HepG2 (cell line): ENCODE measurements around the gene TCEANC2. TPM values are rescaled to one million over a fixed set of nuclear protein-coding genes. Genes with fewer than 3 reads are reported as not detected.

Experiments
- ATAC-seq: fragments of 200-7000 bp; cut with Tn5 transposase; 3 replicates; pipeline ENCODE4 v1.9.1; 2020; ENCODE audit warnings: mild to moderate bottlenecking, moderate library complexity
- BruUV-seq: library from RNA; stranded (reverse); fragments of 400-500 nt; replicated peaks from 2 replicates; lab custom pipeline; 2021; lab: Mats Ljungman, UMichigan
- CTCF ChIA-PET: fragments of 300-600 bp; formaldehyde crosslinking; extraction: SDS; loops from one replicate; lab custom pipeline; 2021; ENCODE audit warnings: low total read pairs, inconsistent platforms, low intra/inter-chr PET ratio; lab: Yijun Ruan, JAX
- POLR2A ChIA-PET: fragments of 350-600 bp; sonication (Branson Sonifier 250); formaldehyde crosslinking; loops from one replicate; lab custom pipeline; 2020; ENCODE audit warnings: antibody characterized with exemption, inconsistent platforms; lab: Yijun Ruan, JAX
- DNase-seq: peaks from one replicate; pipeline ENCODE4 v3.0.0-alpha.2; 2015; ENCODE audit warnings: low spot score
- FAIRE-seq: peaks from 3 replicates; lab custom pipeline; 2011; peaks lifted over from hg19 to GRCh38; lab: Jason Lieb, UNC
- H2AFZ ChIP-seq: one replicate; pipeline ENCODE4 v1.6.1; 2011; ENCODE audit warnings: low read length, inconsistent platforms
- H3K27ac ChIP-seq: fragments of 300-600 bp; 3 replicates; pipeline ENCODE4 v1.8.0; 2011; ENCODE audit warnings: mixed run types, mild to moderate bottlenecking, mixed read lengths, low read length, inconsistent platforms; ENCODE audit not compliant: insufficient read depth; ENCODE audit errors: extremely low read length
- H3K27me3 ChIP-seq, 2 experiments: fragments of 200-600 bp in 1 of 2; 2 replicates in 1 of 2; 3 replicates in 1 of 2; pipeline versions ENCODE4 v1.6.0 to v1.8.0; 2011; ENCODE audit warnings: low read length in 2 of 2, mild to moderate bottlenecking in 2 of 2, moderate library complexity in 2 of 2, inconsistent platforms in 1 of 2; ENCODE audit not compliant: insufficient read depth in 2 of 2, control insufficient read depth in 1 of 2
- H3K36me3 ChIP-seq, 2 experiments: fragments of 200-600 bp in 1 of 2; replicated peaks in 1 of 2; 2 replicates in 1 of 2; 3 replicates in 1 of 2; pipeline versions ENCODE4 v1.5.1 to v1.8.0; 2011; ENCODE audit warnings: low read length in 2 of 2, inconsistent platforms in 1 of 2; ENCODE audit not compliant: insufficient read depth in 2 of 2, control insufficient read depth in 1 of 2
- H3K4me1 ChIP-seq: 2 replicates; pipeline ENCODE4 v1.5.1; 2012; ENCODE audit warnings: low read length, inconsistent platforms; ENCODE audit not compliant: insufficient read depth
- H3K4me2 ChIP-seq: 2 replicates; pipeline ENCODE4 v1.6.0; 2011; ENCODE audit warnings: low read depth, low read length, inconsistent platforms
- H3K4me3 ChIP-seq, 3 experiments: fragments of 200-600 bp in 1 of 3; sonication (generic), shearing (Covaris generic) in 1 of 3; replicated peaks in 1 of 3; 2 replicates each; pipeline ENCODE4 v1.5.1; 2011 to 2016; ENCODE audit warnings: low read length in 3 of 3, inconsistent platforms in 2 of 3, low read depth in 2 of 3, mild to moderate bottlenecking in 2 of 3, control low read depth in 1 of 3, mixed read lengths in 1 of 3; ENCODE audit not compliant: insufficient read depth in 1 of 3
- H3K79me2 ChIP-seq: one replicate; pipeline ENCODE4 v1.6.1; 2011; ENCODE audit warnings: low read length, inconsistent platforms; ENCODE audit not compliant: insufficient read depth
- H3K9ac ChIP-seq: 2 replicates; pipeline ENCODE4 v1.6.0; 2011; ENCODE audit warnings: mild to moderate bottlenecking, low read depth, low read length, inconsistent platforms; ENCODE audit not compliant: insufficient read depth
- H3K9me3 ChIP-seq: 2 replicates; pipeline ENCODE4 v1.5.1; 2012; ENCODE audit warnings: mild to moderate bottlenecking, low read length
- H4K20me1 ChIP-seq: 2 replicates; pipeline ENCODE4 v1.6.0; 2011; ENCODE audit warnings: inconsistent platforms, mild to moderate bottlenecking, low read length, moderate library complexity; ENCODE audit not compliant: insufficient read depth
- ARID3A ChIP-seq: IDR thresholded peaks from 2 replicates; pipeline ENCODE4 v1.6.1; 2012; ENCODE audit warnings: low read depth, low read length, improper control_type of control experiment
- CEBPB ChIP-seq: IDR thresholded peaks from 2 replicates; pipeline ENCODE4 v1.6.1; 2011; ENCODE audit warnings: low read depth, low read length, improper control_type of control experiment, borderline replicate concordance
- CEBPG ChIP-seq: IDR thresholded peaks from 2 replicates; pipeline ENCODE4 v1.6.1; 2016
- CSRNP2 ChIP-seq: sonication (generic); formaldehyde crosslinking; conservative IDR thresholded peaks from 2 replicates; pipeline ENCODE4 v1.8.0; 2022; ENCODE audit warnings: low read depth, missing genetic modification reagents
- DBP ChIP-seq: sonication (generic); formaldehyde crosslinking; IDR thresholded peaks from 2 replicates; pipeline ENCODE4 v1.4.0; 2020; ENCODE audit warnings: missing genetic modification reagents; ENCODE audit errors: not compliant biosample characterization
- DNMT1 ChIP-seq: sonication (generic); formaldehyde crosslinking; IDR thresholded peaks from 2 replicates; pipeline ENCODE4 v1.5.1; 2020; ENCODE audit warnings: mild to moderate bottlenecking, missing genetic modification reagents
- MIXL1 ChIP-seq: IDR thresholded peaks from 2 replicates; pipeline ENCODE4 v1.6.1; 2016
- NKX3-1 ChIP-seq: sonication (generic); formaldehyde crosslinking; IDR thresholded peaks from 2 replicates; pipeline ENCODE4 v1.5.0; 2020; ENCODE audit warnings: missing genetic modification reagents
- PATZ1 ChIP-seq: sonication (generic); formaldehyde crosslinking; IDR thresholded peaks from 2 replicates; pipeline ENCODE4 v1.4.0; 2020; ENCODE audit warnings: missing genetic modification reagents
- SIX4 ChIP-seq: sonication (generic); formaldehyde crosslinking; IDR thresholded peaks from 2 replicates; pipeline ENCODE4 v1.4.0; 2020; ENCODE audit warnings: missing genetic modification reagents
- SOX5 ChIP-seq: IDR thresholded peaks from 2 replicates; pipeline ENCODE4 v1.6.1; 2016; ENCODE audit warnings: borderline replicate concordance
- TBX2 ChIP-seq: sonication (generic); formaldehyde crosslinking; IDR thresholded peaks from 2 replicates; pipeline ENCODE4 v1.5.0; 2020; ENCODE audit warnings: missing genetic modification reagents, mild to moderate bottlenecking, borderline replicate concordance
- ZMYM4 ChIP-seq: sonication (generic); formaldehyde crosslinking; IDR thresholded peaks from 2 replicates; pipeline ENCODE4 v1.8.1; 2023; ENCODE audit warnings: mild to moderate bottlenecking, missing genetic modification reagents
- ZNF264 ChIP-seq: sonication (generic); formaldehyde crosslinking; IDR thresholded peaks from 2 replicates; pipeline ENCODE4 v1.4.0; 2020; ENCODE audit warnings: missing genetic modification reagents
- ZNF558 ChIP-seq: sonication (generic); formaldehyde crosslinking; IDR thresholded peaks from 2 replicates; pipeline ENCODE4 v1.9.0; 2022; ENCODE audit warnings: mild to moderate bottlenecking, missing genetic modification reagents, borderline replicate concordance
- ZNF563 ChIP-seq: sonication (generic); formaldehyde crosslinking; IDR thresholded peaks from 2 replicates; pipeline ENCODE4 v1.8.0; 2022; ENCODE audit warnings: mild to moderate bottlenecking, moderate library complexity, missing genetic modification reagents
- ZNF816 ChIP-seq: sonication (generic); formaldehyde crosslinking; IDR thresholded peaks from 2 replicates; pipeline ENCODE4 v1.8.0; 2022; ENCODE audit warnings: missing genetic modification reagents, mild to moderate bottlenecking, borderline replicate concordance
- WGBS: methylation state at CpG from one replicate; pipeline ENCODE4 v1.1.6; 2017; ENCODE audit warnings: low lambda C conversion rate; 5-methylcytosine and 5-hydroxymethylcytosine counted together
- in situ Hi-C: cut with HindIII; loops from 2 replicates; pipeline ENCODE4 v1.10.0; 2017; ENCODE audit warnings: low pct_unique_long_range_greater_than_20kb; ENCODE audit not compliant: extremely low pct_ligation_motif_present
- intact Hi-C: fragments of 100-400 bp; cut with micrococcal nuclease; formaldehyde crosslinking; loops from one replicate; pipeline ENCODE4 v1.10.0; 2022; ENCODE audit not compliant: unreplicated experiment
- polyA plus RNA-seq, 8 experiments: library from polyadenylated mRNA; depleted of rRNA in 3 of 8; stranded (reverse) in 7 of 8; unstranded in 1 of 8; fragments of >200 nt; fragmentation: Illumina TruSeq in 4 of 8; extraction: Trizol in 4 of 8; gene quantifications; 2 replicates each; pipeline versions ENCODE4 v1.2.1 to v1.2.3, GENCODE V29; 2011 to 2016; ENCODE audit warnings: low read depth in 4 of 8, missing spikeins in 1 of 8, mixed read lengths in 1 of 8; ENCODE audit not compliant: insufficient read depth in 1 of 8
- total RNA-seq, 5 experiments: library from RNA; depleted of rRNA; stranded (reverse); fragments of >200 nt; fragmentation: Illumina TruSeq; extraction: Trizol; gene quantifications; 2 replicates each; pipeline ENCODE4 v1.2.3, GENCODE V29; 2016; ENCODE audit warnings: low read depth in 1 of 5

Gene TCEANC2
- total and polyA plus RNA-seq, 2 of the 13 experiments (the other 11 are each of a cell fraction or from before 2014, with no cell fraction given) = 3.8 to 5.0 TPM

DNA sequence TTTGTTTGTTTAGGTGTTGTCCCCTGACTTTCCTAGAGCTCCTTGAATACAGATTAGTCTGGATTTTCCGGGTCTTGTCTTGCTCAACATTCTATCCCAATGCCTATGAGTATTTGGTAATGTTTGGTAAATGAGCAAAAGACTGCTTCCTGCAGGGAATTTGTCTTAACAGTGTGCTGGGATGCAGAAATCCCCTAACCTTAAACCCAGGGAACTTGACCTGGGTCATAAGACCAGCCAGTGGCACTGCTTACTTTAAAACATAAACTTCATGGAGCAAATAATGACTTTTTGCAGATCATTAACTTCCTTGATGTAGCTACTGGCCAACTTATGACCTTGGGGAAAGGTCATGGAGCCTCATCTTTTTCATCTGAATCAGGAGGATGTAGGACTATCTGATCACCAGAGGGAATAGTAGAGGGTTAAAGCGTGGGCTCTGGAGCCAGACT, 27.2 kb downstream of the TCEANC2 start:
- H3K79me2 ChIP-seq = no peaks in the 10 kb centered on the region
- peak; percentile 83 for DNase-seq
- ChIA-PET CTCF (interaction anchor here (1.0 to 4.2 kb wide), 3 partner anchors 11 to 409 kb away, joined by 3 to 92 read pairs (median 3); no protein-coding TSS in a partner anchor), POLR2A (interaction anchor here (0.8 to 2.5 kb wide), 10 partner anchors 9 to 220 kb away, joined by 3 to 15 read pairs (median 6); partner anchors contain the start of genes CYB5RL, LDLRAD1, MRPL37 and TCEANC2)
- no peak overlapping the region for H2AFZ ChIP-seq
- peaks cover 53% of the 10 kb centered on the region for H3K4me1 ChIP-seq
- no peaks in the 10 kb centered on the region for H3K9me3 ChIP-seq
- peak overlapping the region; percentile 61 for H3K27ac ChIP-seq
- no peak overlapping the region for H3K9ac ChIP-seq
- intact Hi-C loops = loop anchor here (1.0 kb wide), 3 partner anchors 10 to 88 kb away; partner anchors contain the start of genes TCEANC2 and TMEM59
- peak; percentile 79 for FAIRE-seq
- in situ Hi-C loops = no loop called here
- 7% methylated on average over 2 of the region's 2 CpGs for WGBS
- peak overlapping the region; percentile 35 for H3K4me2 ChIP-seq
- ATAC-seq = peak; percentile 80
- no peaks in the 10 kb centered on the region for H3K27me3 ChIP-seq
- no peaks in the 10 kb centered on the region for H3K36me3 ChIP-seq
- H3K4me3 ChIP-seq = no peak overlapping the region; a peak in 1 of 6 replicates
- H4K20me1 ChIP-seq = no peaks in the 10 kb centered on the region
- no TSS peak for BruUV-seq
- peak; percentile 58 for TF ChIP-seq TBX2 (CRISPR knock-in tag)
- TF ChIP-seq CEBPB = peak; percentile 61; the same call in 1 of the 2 replicates
- no peak for TF ChIP-seq ZNF816 (CRISPR knock-in tag)
- peak; percentile 58; the same call in 1 of the 2 replicates for TF ChIP-seq MIXL1 (CRISPR knock-in tag)
- peak; percentile 68 for TF ChIP-seq SOX5 (CRISPR knock-in tag)
- 0 out of 2 replicates have a peak, but pooled peaks have one; percentile 37 for TF ChIP-seq ZMYM4 (CRISPR knock-in tag)
- no peak for TF ChIP-seq DNMT1 (CRISPR knock-in tag)
- no peak for TF ChIP-seq DBP (CRISPR knock-in tag)
- no peak for TF ChIP-seq PATZ1 (CRISPR knock-in tag)
- peak; percentile 16; the same call in 1 of the 2 replicates for TF ChIP-seq SIX4
- peak; percentile 58 for TF ChIP-seq CEBPG
- no peak for TF ChIP-seq ZNF563 (CRISPR knock-in tag)
- TF ChIP-seq CSRNP2 = no peak
- no peak for TF ChIP-seq ARID3A
- no peak for TF ChIP-seq NKX3-1 (CRISPR knock-in tag)
- TF ChIP-seq ZNF558 (CRISPR knock-in tag) = no peak
- peak; percentile 46; the same call in 1 of the 2 replicates for TF ChIP-seq ZNF264
